HG02885 (cell line): Measurements from ENCODE around the gene COL16A1.

Experiments used
- ATAC-seq: cut with Tn5 transposase; IDR thresholded peaks from one replicate; pipeline ENCODE4 v1.9.1; 2021; ENCODE audit warnings: mild to moderate bottlenecking; ENCODE audit not compliant: unreplicated experiment, poor library complexity

COL16A1 gene

DNA sequence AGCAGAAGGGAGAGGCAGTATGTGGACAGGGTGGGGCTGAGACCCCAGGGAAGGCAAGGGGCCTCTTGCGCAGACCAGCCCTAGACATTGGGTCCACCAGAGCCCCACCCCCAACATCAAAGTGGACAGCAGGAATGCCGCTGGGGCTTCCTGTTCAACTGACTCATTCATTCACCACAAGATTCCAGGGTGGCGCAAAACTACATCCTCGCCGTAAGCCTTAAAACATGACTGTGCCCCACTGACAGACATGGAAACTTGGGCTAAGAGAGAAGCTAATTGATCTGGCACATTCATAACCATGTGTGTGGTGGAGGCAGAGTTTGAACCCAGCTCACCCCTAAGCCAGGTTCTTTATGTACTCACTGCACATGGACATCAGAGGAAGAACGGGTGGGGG lies 14.0 kb downstream of the COL16A1 start:
- no peak for ATAC-seq

DNA sequence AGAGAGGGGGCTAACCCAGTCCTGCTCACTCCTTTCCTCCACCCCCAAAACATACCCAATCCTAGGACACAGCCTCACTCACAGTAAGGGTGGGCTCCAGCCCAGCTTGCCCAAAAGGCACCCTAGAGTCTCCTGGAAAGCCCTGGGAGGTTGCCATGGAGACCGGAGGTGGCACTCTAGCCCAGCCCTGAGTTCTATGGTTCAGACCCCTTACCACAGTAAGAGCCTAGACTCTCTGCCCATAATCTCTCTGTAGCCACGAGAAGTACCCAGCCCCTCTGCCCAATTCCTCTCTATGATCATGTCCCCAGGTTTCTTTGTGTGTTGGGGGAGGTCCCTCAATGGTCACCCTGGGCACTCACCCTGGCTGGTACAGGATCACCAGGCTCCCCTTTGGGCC lies 14.4 kb downstream of the COL16A1 start:
- no peak for ATAC-seq

DNA sequence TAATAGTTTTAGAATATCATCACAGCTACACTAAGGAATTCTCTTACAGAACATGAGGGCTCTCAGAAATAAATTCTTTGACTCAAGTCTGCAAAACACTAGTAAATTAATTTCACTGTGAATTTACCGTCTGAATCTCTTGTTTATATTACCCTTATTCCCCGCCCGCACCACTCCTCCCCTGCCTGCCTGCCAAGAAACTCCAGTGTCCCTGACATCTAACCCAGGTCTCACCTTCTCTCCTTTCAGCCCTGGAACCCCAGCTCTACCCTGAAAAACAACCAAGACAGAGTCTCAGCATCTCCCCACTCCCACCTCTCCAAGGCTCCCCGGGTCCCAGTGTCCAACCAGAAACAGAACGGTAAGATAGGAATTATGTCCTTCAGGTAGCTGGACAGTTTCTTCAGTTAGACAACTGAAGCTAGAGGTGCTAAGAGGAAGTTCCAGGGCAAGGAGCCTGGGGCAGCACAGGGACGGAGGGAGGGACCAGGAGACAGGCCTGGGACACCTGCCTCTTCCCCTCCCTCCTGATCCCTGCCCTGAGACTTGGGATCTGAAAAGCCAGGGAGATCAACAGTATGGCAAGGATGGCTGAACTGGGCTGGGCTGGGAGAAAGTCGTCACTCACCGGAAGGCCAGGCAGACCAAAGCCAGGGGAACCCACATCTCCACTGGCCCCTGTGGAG lies 15.4 kb downstream of the COL16A1 start:
- ATAC-seq: no peak

DNA sequence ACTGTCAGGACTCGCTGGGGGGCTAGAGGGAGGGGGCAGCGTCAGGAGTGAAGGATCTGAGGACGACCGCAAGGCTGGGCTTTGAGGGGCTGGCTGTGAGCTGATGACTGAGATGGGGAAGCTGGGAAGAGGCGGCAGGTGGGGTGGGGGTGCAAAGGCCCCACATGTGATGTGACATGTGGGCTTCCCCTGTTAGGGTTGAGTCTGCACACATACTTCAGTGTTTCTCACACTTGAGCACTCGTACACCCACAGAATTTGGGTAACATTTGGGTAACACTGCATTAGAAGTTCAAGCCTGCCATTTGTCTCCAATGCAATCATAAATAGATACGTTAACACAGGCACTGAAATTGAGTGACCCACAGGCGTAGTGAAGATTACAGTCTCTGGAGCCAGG lies 16.2 kb downstream of the COL16A1 start:
- no peak for ATAC-seq

DNA sequence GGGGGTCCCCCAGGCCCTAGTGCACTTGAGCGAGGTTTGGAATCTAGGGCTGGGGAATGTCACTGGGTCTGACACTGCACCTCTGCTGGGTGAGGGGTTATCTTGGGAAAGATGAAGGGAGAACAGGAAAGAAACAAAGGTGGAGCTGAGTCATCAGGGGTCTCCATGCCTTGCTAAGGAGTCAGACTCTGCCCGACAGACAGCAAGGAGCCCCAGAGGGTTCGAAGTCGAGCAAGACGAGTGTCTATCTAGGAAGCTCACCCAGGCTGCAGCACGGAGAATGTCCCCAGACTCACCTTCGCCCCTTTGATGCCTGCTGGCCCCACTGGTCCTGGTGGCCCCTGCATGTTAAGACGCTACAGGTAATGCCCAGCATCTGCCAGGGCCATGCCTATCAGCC lies 18.0 kb downstream of the COL16A1 start:
- ATAC-seq: no peak

DNA sequence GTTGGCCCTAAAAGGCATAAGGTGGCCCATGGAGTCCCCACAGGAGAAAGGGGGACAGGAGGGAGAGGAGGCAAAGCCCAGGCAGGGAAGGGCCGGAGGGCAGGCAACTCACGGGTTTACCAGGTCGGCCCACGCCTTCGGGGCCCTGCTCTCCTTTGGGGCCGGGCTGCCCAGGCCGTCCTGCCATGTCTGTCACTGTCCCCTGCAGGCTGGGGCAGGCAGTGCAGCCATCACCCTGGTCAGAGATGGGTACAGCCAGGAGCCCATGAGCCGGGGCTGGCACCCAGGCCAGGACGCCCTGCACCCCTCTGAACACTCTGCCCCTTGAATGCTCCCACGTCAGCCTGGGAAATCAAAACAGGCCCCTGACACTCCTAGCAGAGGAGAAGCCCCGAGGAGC lies 19.8 kb downstream of the COL16A1 start:
- no peak for ATAC-seq

DNA sequence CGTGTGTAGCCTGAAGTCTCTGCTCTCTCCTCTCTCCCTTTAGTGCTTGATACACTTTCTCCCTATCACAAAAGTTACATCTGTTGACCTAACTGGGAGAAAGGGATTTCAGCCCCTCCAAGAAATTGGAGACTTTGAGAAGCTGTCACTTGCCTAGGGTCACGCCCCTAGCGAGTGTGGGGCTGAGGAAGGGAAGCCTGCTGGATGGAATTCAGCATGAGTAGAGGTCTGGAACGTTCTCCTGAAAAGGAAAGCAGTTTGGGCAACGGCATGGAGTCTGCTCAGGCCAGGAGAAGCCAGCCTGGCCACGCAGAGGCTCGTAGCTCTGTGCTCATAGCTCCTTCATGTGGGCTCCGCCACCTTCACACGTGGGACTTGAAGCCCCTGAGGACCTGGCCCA lies 22.4 kb downstream of the COL16A1 start:
- ATAC-seq: no peak

DNA sequence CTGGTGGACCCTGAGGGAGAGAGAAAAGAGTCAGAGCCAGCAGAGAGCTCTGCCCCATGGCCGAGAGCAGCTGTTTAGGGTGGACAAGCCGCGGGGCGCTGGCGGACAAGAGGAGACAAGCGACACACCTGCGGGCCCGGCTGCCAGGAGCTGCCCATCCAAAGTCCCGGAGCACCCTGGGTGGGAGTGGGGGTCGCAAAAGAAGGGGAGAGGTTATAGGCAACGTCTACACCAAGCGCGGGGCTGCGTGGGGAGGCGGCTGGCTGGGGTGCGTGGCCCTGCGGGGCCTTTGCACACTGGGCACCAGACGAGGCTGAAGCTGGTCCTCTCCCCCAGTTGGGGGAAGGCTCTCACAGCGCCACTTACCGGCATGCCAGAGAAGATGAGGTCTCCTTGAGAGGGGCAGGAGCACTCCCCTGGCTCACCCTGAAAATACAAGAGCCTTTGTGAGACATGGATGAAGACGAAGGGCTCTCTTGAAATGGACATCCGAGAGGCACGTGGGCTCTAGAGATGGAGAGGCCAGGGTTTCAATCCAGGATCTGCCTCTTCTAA lies 24.1 kb downstream of the COL16A1 start:
- no peak for ATAC-seq

DNA sequence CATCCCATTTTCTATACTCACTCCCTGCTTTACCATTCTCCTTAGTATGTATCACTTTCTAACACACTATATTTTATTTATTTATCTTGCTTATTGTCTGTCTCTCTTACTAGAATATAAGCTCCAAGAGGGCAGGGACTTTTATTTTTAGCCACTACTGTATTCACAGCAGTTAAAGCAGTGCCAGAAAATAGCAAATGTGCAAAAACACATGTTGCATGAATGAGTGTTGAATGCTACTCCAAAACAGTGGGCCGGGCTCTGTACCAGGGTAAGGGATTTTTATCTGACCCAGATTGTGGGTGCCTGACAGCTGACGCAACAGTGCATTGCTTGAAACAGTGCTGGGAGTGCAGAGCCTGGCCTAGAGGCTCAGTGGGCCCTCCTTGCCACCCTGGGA lies 24.7 kb downstream of the COL16A1 start:
- ATAC-seq: no peak

DNA sequence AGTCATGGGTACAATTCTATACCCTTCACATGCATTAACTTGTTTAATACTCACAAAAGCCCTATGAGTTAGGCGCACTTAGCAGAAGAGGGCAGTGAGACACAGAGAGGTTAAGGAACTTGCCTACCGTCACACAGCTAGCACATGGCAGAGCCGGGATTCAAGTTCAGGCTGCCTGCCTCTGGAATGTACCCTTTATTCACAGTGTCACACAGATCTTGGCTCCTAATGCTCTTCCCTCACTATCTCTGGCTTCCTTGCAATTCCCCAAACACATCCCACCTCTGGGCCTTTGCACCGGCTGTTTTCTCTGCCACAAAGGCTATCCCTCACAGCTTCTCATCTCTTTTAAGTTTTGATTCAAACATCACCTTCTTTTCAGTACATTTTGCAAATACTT lies 25.1 kb downstream of the COL16A1 start:
- ATAC-seq: no peak

DNA sequence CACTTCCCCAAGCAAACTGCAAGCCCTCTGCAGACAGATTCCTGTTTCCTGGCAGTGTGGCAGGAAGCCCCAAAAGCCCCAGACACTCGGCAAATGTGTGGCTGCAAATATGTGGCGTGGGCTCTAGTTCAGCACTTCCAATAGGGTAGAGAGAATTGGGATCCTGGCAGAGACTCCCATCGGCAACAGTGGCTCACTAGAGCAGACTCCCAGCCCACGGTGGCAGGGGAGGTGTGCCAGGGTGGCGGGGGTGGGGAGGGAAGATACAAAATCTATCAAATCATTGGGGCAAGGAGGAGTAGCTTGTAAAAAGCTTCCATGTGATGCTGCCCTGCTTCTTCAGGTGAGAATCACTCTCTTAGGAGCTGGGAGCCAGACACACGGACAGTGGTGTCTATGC lies 25.9 kb downstream of the COL16A1 start:
- ATAC-seq: no peak

DNA sequence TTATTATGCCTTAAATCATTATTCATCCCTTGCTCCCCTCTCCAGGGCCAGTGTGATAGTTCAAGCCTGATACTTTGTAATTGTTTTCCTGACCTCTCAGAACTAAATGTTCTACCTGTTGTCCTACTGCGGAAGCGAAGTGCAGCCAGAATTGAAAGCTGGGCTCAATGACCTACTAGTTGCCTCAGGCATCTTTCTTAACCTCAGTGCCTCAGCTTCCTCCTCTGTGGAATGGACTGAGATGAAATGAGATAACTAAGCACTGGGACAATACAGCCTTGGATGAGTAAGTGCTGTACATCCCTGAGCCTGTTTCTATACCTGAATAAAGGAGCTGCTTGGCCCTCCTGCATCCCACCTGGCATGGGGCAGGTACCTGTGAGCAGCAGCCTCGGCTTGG lies 26.4 kb downstream of the COL16A1 start:
- ATAC-seq: no peak

DNA sequence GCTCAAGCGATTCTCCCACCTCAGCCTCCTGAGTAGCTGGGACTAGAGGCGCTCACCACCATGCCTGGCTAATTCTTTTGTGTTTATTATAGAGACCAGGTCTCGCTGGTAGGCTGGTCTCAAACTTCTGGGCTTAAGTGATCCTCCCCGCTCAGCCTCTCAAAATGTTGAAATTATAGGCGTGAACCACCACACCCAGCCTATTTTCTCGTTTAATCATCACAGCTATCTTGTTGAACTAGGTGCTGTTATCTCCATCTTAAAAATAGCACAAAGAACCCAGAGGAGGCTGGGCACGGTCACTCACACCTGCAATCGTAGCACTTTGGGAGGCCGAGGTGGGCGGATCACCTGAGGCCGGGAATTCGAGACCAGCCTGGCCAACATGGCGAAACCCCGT lies 28.1 kb downstream of the COL16A1 start:
- no peak for ATAC-seq

DNA sequence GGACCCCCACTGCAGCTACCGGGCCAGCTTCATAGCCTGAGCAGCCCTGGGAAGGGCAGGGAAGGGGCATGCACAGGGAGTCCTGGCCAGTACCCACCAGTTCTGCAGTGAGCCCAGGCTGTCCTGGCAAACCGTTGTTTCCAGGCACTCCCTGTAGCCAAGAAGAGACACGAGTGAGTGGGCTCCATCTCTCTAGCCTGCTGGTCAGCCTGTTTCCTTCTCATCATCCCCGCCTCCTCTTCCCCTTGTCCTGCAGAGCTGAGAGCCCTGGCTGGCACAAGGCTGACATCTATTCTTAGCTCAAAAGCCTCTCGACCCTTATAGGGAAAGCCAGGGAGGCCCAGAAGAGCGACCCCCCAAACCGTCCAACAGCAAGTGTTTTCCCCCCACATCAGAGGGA lies 28.7 kb downstream of the COL16A1 start:
- no peak for ATAC-seq

DNA sequence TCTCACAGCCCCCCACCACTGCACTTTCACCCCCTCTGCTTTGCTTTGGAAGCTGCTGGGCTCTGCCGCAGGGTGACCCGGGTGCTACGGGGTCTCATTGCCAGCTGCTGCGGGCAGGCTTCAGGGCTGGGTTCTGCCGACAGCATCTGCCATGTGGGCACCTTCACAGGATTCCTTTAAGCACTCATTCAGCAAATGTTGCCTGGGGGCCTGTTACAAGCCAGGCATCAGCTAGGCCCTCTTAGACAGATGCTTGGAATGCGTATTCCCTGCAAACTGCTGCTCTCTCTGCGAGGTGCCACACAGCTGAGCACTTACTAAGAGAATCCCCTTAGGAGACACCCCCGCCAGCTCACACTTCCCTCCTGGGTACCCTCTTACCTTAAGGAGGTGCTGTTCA lies 29.2 kb downstream of the COL16A1 start:
- ATAC-seq: no peak

DNA sequence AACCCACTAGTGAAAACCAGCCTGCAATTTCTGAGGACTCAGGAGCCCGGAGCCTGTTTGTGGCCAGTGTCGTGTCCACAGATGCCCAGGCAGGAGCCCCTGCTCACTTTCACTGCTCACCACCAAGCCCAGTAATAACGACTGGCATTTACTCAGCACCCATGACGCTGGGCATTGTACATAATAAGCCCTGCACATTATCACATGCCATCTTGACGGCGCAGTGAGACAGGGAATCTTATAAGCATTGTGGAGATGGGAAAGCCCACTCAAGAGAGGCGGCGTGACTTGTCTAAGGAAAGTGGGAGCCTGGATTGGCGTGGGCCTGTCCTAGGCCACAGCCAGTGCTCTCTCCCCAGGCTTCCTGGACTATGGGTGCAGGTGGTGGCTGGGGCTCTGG lies 30.4 kb downstream of the COL16A1 start:
- no peak for ATAC-seq

DNA sequence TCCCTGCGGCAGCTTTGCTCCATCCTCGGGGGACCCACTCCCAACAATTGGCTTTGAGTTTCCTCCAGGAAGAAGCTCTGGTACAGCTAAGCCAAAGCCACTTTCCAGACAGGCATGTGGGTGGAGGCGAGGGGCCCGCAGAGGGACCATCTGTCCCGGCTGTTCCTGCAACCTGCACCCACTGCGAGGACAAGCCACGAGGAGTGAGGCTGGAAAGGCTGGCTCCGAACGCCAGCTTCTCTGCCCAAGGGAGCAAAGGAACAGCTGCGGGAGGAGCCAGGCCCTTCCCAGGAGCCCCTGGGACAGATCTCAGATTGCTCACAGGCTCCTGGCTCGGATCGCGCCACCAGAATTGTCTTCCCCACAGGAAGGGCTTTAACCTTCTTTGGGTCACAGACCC lies 30.8 kb downstream of the COL16A1 start:
- ATAC-seq: no peak

DNA sequence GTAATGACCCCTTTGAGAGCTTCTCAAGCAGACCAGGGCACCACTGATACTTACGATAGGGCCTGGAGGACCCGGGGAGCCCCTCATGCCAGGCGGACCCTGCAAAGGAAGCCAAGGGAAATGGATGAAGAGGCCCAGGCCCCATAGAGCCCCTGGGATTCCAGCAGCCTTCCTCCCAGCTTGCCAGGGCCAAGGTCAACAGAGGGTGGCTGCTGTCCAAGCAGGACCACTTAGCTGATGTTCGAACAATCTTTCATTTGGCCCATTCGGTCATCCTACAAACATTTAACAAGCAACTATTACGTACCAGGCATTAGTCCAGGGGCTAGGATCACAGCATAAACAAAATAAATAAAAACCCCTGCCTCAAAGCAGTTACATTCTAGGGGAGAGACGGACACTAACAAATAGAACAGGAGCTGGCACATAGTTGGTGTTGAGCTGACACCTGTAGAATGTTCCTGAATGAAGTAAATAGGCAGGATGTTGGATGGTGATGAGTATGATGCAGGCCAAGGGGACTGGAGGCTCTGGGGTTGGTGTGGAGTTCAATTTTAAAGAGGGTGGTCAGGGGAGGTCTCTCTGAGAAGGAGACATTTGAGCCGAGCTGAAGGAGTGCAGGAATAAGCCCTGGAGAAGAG lies 32.1 kb downstream of the COL16A1 start:
- ATAC-seq: no peak

DNA sequence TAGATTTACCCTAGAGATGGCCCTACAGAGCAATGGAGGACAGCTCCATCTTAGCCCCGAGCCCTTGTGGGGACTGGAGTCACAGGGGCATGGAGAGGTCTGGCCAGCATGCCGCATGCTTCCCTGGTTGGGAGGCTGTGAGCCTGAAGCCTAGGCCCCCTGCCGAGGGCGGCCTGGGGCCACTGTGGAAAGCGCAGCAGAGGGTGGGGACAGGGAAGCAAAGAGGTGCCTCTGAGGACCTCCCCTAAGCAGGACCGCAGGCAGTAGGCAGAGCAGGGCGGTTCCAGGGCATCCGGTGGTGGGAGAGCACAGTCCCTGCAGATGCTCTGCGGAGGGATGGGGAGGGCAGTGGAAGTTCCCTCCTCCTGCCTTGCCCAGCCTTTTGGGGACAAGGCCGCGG lies 32.7 kb downstream of the COL16A1 start:
- ATAC-seq: no peak

DNA sequence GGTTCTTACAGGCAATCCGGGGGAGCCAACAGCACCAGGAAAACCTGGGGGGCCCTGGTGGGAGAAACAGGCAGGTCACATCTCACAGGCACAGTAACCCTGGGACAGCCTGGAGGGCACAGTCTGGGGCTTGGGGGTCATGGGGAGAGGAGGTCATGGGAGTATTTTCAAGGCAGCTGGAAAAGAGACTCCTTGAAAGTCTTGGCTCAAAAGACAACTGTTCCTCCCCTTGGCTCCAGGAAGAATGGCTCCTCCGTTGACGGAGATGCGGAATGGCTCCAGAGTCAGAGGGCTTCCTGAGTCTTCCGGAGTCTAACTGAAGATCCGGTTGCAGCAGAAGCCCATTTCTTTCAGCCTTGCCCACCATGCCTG lies 33.2 kb downstream of the COL16A1 start:
- no peak for ATAC-seq

DNA sequence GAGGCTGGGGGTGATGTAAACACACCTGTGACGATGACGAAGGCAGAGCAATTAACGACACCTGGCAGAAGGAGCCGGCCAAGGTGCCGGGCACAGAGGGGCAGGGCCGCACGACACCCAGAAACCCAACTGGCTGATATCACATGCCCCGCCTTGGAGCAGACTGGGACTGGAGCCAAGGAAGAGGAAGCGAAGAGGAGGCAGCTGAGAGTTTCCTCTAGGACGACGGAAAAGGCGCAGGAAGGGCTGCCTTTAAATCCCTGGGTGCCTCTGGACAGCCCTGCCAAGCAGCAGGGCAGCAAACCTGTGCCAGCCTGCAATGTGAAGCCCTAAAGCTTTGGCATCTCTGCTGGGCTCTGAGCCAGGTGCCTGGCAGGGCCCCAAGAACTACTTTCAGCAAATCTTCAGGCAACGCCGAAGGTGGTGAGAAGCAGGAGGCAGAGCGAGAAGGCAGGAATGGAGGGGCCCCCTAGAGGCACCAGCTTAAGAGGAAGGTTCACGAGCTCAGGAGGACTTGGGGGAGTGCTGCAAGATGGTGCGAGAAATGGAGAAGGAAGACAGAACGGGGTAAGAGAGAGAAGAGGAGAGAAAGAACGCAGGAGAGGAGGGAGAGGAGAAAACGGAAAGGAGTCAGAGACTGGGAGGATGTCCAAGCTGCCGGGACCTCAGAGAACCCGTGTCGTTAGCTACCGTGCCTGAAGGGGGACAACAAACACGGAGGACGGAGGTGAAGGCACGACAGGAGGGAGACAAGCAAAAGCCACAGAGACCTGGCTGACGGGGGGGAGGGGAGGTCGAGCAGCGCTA lies 33.8 kb downstream of the COL16A1 start:
- no peak for ATAC-seq
